ENCODE data around the gene ARHGAP18. TPM values are rescaled to one million over a fixed set of nuclear protein-coding genes. Genes with fewer than 3 reads are reported as not detected.

The ARHGAP18 gene
- total RNA-seq, 6 experiments from 2014 or later, result 2.2 to 8.0 (median 2.9) TPM

GRCh38 chr6:129642322-129642721, 67.7 kb downstream of the ARHGAP18 start:
- H3K4me1 ChIP-seq, result peaks cover 0 to 8% (median 0%) of the 10 kb centered on the region in 4 donors
- no peaks in the 10 kb centered on the region for H3K27me3 ChIP-seq
- no peak for TF ChIP-seq CTCF (IDR thresholded peaks at IDR 0.05)
- no peak for TF ChIP-seq POLR2A (IDR thresholded peaks at IDR 0.05)
- ATAC-seq (no peak), DNase-seq (no peak)
- H3K36me3 ChIP-seq, result no peaks in the 10 kb centered on the region
- intact Hi-C loops (cut with DNase I), result no loop called here
- no peaks in the 10 kb centered on the region for H3K9me3 ChIP-seq
- no peak overlapping the region for H3K4me3 ChIP-seq
- no peak overlapping the region for H3K27ac ChIP-seq

GRCh38 chr6:129641344-129641743, 68.6 kb downstream of the ARHGAP18 start:
- TF ChIP-seq POLR2A (IDR thresholded peaks at IDR 0.05) (no peak), CTCF (IDR thresholded peaks at IDR 0.05) (no peak)
- no peak for DNase-seq
- peak in 1 of 4 donors; percentile 16 for ATAC-seq
- peaks cover 0 to 8% (median 0%) of the 10 kb centered on the region in 4 donors for H3K4me1 ChIP-seq
- no peaks in the 10 kb centered on the region for H3K9me3 ChIP-seq
- H3K4me3 ChIP-seq, result no peak overlapping the region
- intact Hi-C loops (cut with DNase I), result no loop called here
- H3K27me3 ChIP-seq, result no peaks in the 10 kb centered on the region
- no peak overlapping the region for H3K27ac ChIP-seq
- no peaks in the 10 kb centered on the region for H3K36me3 ChIP-seq

GRCh38 chr6:129638686-129639085, 71.3 kb downstream of the ARHGAP18 start:
- ATAC-seq (no peak), DNase-seq (no peak)
- H3K4me3 ChIP-seq, result no peak overlapping the region
- H3K4me1 ChIP-seq, result no peaks in the 10 kb centered on the region
- H3K36me3 ChIP-seq, result no peaks in the 10 kb centered on the region
- H3K27me3 ChIP-seq, result no peaks in the 10 kb centered on the region
- TF ChIP-seq CTCF (IDR thresholded peaks at IDR 0.05) (no peak), POLR2A (IDR thresholded peaks at IDR 0.05) (no peak)
- intact Hi-C loops (cut with DNase I), result no loop called here
- H3K9me3 ChIP-seq, result no peaks in the 10 kb centered on the region
- H3K27ac ChIP-seq, result peak overlapping the region in 1 of 3 donors; percentile 10

- no peaks in the 10 kb centered on the region for H3K36me3 ChIP-seq
- no peak overlapping the region for H3K4me3 ChIP-seq
- WGBS (ENCODE audit: insufficient coverage, low coverage, low lambda C conversion rate, missing lambda C conversion rate), result 42% methylated on average over 8 of the region's 8 CpGs
- TF ChIP-seq POLR2A (IDR thresholded peaks at IDR 0.05) (no peak), CTCF (IDR thresholded peaks at IDR 0.05) (no peak)
- ATAC-seq (peak; percentile 51 to 70 (median 60)), DNase-seq (no peak)
- peak overlapping the region in 1 of 3 donors; percentile 20 for H3K27ac ChIP-seq
- no peaks in the 10 kb centered on the region for H3K9me3 ChIP-seq
- H3K27me3 ChIP-seq, result no peaks in the 10 kb centered on the region
- intact Hi-C loops (cut with DNase I), result no loop called here
- no peaks in the 10 kb centered on the region for H3K4me1 ChIP-seq
Observed at GRCh38 chr6:129638055-129638684, 71.8 kb downstream of the ARHGAP18 start.
